HG03039 (cell line): ENCODE results near the gene GRIK1.

ENCODE experiments used
- ATAC-seq: cut with Tn5 transposase; IDR thresholded peaks from one replicate; pipeline ENCODE4 v1.9.1; 2021; ENCODE audit warnings: mild to moderate bottlenecking, moderate library complexity; ENCODE audit not compliant: unreplicated experiment

GRIK1 gene

DNA sequence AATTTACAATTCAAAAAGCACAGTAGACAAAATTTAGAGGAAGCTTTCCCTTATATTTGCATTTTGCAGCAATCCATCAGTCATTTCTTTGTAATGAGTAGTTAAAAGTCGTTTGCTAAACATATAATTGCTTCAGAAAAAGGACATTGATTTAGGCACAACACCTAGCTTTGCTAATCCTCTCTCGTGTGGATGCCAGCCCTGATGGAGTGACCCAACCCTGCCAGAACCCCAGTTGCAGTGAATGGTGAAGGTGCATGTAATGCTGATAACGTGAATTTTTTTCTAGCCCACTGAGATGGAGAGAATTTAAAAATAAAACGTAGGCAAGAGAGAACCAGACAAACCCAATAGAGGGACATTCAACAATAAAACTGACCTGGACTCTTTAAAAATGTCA, 263.4 kb downstream of the GRIK1 start:
- no peak for ATAC-seq

GRCh38 chr21:29675451-29675850, 264.3 kb downstream of the GRIK1 start:
- no peak for ATAC-seq

- no peak for ATAC-seq
Observed at GRCh38 chr21:29674343-29674742, 265.5 kb downstream of the GRIK1 start.

DNA sequence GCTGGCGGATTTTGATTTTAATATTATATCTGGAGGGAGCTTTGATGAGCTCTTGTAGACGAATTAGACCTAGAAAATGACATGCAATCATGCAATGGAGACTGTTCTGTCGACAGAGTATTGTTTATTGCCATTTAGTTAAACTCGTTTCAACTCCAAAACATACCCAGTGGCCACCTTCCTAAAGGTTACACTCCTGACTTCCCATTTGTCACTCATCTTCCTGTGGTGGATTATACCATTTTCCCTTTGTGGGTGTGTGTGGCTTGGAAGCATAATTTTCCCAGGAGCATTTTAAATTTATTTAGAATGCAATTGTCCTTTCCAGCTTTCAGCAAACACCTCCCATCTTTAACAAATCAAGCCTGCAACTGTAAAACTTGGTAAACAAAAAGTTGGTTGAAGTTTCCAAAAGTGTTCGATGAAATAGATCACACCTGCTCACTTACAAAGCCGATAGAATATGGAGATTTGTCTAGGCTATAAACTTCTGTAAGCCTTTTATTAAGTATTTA, 266.6 kb downstream of the GRIK1 start:
- ATAC-seq, result no peak

GRCh38 chr21:29671728-29672127, 268.1 kb downstream of the GRIK1 start:
- ATAC-seq, result no peak

DNA sequence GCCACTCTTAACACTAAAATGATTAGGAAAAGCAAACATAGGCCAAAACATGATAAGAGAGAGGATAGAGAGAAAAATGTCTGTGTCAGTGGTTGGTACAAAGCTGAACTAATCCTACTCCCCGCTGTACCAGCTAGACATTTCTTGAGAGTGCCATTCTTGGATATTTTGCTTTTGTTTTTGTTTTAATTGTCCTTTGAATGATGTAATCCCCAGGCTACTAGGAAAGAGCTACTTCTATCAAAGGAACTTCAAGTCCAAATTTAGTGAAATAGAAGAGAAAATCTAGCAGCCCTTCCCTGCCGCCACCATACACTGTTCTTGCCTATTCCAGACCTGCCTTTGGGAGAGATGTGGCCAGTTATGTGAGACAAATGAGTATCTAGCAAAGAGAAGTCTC, 269.6 kb downstream of the GRIK1 start:
- ATAC-seq, result no peak

GRCh38 chr21:29669416-29669815, 270.4 kb downstream of the GRIK1 start:
- ATAC-seq, result peak; percentile 63

GRCh38 chr21:29667651-29668050, 272.1 kb downstream of the GRIK1 start:
- no peak for ATAC-seq

GRCh38 chr21:29664615-29665014, 275.2 kb downstream of the GRIK1 start:
- no peak for ATAC-seq

DNA sequence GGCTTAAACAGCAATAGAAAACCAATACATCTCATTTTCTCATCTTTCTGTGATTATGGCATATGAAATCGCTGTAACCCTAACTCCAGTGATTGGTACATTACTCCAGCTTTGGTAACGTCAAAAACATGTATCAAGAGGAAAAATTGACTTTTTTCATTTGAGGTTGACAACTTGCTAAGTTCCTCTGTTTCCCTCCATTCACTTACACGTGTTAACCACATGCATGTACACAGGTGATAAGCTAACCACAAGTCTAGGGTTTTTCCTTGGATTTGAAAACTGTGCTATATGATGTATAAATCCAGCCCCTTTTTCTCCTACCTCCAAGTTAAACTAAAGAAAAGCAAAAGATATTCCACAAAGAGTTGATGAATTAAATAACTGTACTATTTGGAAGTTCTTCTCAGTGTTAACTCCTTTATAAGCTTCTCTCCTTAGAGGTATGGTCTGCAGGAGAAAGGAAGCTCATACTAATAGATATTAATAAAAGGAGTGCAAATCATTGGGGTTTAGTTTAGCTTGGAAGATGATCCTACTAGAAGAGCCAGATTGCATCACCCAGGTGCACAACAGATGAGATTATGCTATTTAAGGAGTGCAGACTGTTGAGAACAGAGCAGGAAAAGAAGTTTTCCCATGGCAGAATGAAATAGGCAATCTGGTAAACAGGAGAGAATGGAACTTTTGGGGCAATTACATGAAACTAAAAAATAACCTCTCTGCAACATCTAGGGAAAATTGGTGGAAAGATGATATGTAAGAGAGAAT, 277.9 kb downstream of the GRIK1 start:
- ATAC-seq, result no peak

DNA sequence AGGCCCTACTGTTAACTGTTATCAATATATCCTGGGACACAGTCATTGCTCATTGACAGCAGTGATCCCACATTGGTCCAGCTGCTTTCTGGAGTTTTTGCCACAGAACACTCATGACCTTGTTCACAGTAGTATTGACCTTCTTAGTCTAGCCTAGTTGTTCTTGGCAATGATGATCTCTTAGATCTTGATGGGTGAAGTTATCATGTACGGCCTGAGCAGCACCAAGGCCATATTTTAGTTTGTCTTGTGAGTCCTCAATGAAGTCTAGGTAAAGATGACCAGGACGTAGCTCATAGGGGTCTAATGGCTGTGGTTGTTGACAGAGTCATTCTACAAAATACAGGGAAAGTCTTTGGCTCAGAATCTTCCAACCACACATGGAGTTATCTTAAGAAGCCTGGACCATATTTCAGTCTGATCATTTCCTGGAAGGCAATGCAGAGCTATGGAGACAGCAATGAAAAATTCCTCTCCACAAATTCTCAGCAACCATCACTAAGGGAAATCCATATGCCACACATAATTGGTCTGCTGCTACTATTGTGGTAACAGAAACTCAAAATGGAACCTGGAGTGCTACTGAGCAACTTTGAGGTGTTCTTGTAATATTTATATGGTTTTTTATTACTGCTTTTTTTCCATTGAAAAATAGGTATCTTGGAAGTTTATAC, 279.6 kb downstream of the GRIK1 start:
- no peak for ATAC-seq

DNA sequence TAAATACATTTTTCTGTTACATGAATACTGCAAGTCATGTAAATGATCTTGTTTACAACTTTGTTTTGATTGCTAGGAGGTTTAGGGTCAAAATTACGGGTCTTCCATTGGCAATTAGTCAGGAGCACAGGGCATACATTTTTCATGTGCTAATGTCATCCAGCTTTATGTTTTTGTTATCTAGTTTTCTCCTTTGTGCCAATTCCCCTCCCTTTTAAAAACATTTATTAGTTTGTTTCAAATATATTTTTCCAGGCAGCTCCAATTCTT, 280.9 kb downstream of the GRIK1 start:
- no peak for ATAC-seq

DNA sequence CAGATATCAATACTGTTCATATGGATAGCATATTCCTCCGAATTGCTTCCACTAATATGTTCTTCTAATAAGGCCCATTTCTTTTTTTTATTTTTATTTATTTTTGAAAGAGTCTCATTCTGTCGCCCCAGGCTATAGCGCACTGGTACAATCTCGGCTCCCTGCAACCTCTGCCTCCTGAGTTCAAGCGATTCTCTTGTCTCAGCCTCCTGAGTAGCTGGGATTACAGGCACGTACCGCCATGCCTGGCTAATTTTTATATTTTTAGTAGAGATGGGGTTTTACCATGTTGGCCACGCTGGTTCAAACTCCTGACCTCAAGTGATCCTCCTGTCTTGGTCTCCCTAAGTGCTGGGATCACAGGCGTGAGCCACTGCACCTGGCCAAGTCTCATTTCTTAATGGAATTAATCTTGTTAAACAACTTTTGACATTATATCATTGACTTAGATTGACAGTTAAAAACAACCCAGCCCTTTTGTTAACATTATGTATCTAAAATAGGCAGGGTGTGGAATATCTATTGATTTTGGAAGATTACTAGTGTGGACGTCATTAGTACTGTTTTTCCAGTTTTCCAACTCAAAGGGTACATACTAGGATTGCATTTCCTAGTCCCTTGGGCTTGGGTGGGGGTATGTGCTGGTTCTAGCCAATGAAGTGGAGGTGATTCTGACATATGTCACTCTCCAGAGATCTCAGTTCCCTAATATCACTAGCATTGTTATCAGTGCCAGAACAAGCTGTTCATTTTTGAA, 281.4 kb downstream of the GRIK1 start:
- ATAC-seq, result no peak

GRCh38 chr21:29657240-29657989, 282.4 kb downstream of the GRIK1 start:
- ATAC-seq, result no peak

GRCh38 chr21:29656504-29657239, 283.1 kb downstream of the GRIK1 start:
- ATAC-seq, result no peak

DNA sequence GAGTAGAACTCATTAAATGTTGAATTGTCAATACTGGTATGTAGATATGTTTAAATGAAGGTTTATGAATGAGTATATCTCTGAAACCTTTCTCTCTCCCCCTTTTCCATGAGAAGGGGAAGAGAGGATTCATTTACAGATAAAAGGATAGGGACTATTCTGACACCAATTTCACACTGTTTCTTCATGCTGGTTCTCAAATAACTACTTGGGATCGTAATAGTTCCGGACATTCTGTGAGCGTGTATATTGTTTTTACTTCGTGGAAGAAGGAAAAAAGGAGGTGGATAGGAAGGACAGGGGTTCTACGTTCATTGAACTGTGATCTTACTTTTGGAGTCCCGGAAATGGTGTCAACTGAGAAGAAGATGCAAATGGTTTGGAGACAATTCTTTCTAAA, 284.2 kb downstream of the GRIK1 start:
- no peak for ATAC-seq

DNA sequence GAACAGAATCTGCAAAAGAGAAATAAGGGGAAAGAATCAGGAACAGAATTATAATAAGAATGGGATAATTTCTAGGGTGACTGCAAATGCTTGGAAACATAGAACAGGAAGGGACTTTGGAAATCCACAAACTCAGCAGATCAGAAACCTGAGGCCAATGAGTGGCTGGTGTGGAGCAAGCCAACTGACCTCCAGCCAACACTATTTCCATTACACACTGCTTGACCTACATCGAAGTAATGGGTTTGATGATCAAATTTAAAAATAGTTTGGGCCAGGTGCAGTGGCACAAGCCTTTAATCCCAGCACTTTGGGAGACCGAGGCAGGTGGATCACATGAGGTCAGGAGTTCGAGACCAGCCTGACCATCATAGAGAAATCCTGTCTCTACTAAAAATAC, 284.9 kb downstream of the GRIK1 start:
- no peak for ATAC-seq

- no peak for ATAC-seq
Observed at GRCh38 chr21:29654203-29654602, 285.6 kb downstream of the GRIK1 start.

DNA sequence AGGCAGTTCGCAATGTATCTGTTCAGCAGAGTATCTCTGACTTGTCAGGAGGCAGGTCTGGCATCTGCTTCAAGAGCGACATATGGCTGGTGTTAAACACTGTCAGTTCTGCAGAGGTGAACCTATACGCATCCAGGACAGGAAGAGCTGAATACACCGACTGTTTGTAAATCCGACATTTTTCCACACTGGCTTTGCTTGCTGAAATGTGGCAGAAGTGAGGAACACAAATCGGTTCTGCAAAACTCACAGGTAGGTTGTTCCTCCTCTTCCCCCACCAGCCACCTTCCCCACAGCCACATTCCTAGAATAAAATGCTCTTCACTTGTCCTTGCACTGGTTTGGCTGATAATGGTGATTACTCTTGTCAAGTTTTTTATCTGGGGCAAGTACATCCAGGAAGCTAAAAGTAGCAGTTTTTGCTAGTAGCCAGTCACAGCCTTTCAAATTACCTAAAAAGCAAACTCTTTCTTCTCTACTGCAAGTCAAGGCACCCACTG, 289.2 kb downstream of the GRIK1 start:
- no peak for ATAC-seq

- ATAC-seq, result no peak
Observed at GRCh38 chr21:29649406-29649814, 290.4 kb downstream of the GRIK1 start.
